ENCODE results near the gene MGAT3.
"Not testable (repeated sequence)": the region's sequence is repeated elsewhere in the genome, so short reads cannot be mapped to it uniquely, and the experiment has no call there.

The MGAT3 gene

GRCh38 chr22:39502109-39502788 is 45.4 kb downstream of the MGAT3 start, which contains the start of gene MIEF1:
Gene MIEF1 (plus strand): TSS chr22:39502290. CDS start chr22:39511295, 9,005 bp downstream.
- Histone ChIP-seq H3K36me3 (ENCODE audit: insufficient read depth, low read length) (no peaks in the 10 kb centered on the region), H3K4me3 (ENCODE audit: low read depth, low read length) (peak within 1 kb of the TSS; percentile 89), H3K27me3 (ENCODE audit: insufficient read depth, low read length) (no peaks in the 10 kb centered on the region), H2AFZ (ENCODE audit: low read length, unreplicated experiment) (peak within 1 kb of the TSS; percentile 46), H3K27ac (ENCODE audit: low read depth, low read length) (no peak within 1 kb of the TSS), H3K4me1 (ENCODE audit: control insufficient read depth, insufficient read depth, low read length, unreplicated experiment) (peaks cover 12% of the 10 kb centered on the region), H3K79me2 (ENCODE audit: control insufficient read depth, insufficient read depth, low read length, unreplicated experiment) (peaks cover 36% of the 10 kb centered on the region)

- Histone ChIP-seq H3K27ac (ENCODE audit: low read depth, low read length) (no peak overlapping the region), H2AFZ (ENCODE audit: low read length, unreplicated experiment) (no peak overlapping the region), H3K36me3 (ENCODE audit: insufficient read depth, low read length) (no peaks in the 10 kb centered on the region), H3K4me1 (ENCODE audit: control insufficient read depth, insufficient read depth, low read length, unreplicated experiment) (peaks cover 12% of the 10 kb centered on the region), H3K27me3 (ENCODE audit: insufficient read depth, low read length) (no peaks in the 10 kb centered on the region), H3K79me2 (ENCODE audit: control insufficient read depth, insufficient read depth, low read length, unreplicated experiment) (peaks cover 39% of the 10 kb centered on the region), H3K4me3 (ENCODE audit: low read depth, low read length) (peak overlapping the region; percentile 89)
These were observed 46.1 kb downstream of the MGAT3 start for GRCh38 chr22:39502789-39503409.

- Histone ChIP-seq H3K27me3 (ENCODE audit: insufficient read depth, low read length) (no peaks in the 10 kb centered on the region), H3K27ac (ENCODE audit: low read depth, low read length) (no peak overlapping the region), H3K4me1 (ENCODE audit: control insufficient read depth, insufficient read depth, low read length, unreplicated experiment) (peaks cover 12% of the 10 kb centered on the region), H3K79me2 (ENCODE audit: control insufficient read depth, insufficient read depth, low read length, unreplicated experiment) (peaks cover 45% of the 10 kb centered on the region), H3K4me3 (ENCODE audit: low read depth, low read length) (peak overlapping the region; percentile 89), H3K36me3 (ENCODE audit: insufficient read depth, low read length) (no peaks in the 10 kb centered on the region), H2AFZ (ENCODE audit: low read length, unreplicated experiment) (no peak overlapping the region)
These were observed 46.8 kb downstream of the MGAT3 start for GRCh38 chr22:39503630-39504029.

- Histone ChIP-seq H3K27ac (ENCODE audit: low read depth, low read length) (no peak overlapping the region), H3K4me1 (ENCODE audit: control insufficient read depth, insufficient read depth, low read length, unreplicated experiment) (peaks cover 12% of the 10 kb centered on the region), H3K36me3 (ENCODE audit: insufficient read depth, low read length) (no peaks in the 10 kb centered on the region), H3K4me3 (ENCODE audit: low read depth, low read length) (peak overlapping the region; percentile 89; the same call in 1 of the 2 replicates), H2AFZ (ENCODE audit: low read length, unreplicated experiment) (no peak overlapping the region), H3K27me3 (ENCODE audit: insufficient read depth, low read length) (no peaks in the 10 kb centered on the region), H3K79me2 (ENCODE audit: control insufficient read depth, insufficient read depth, low read length, unreplicated experiment) (peaks cover 46% of the 10 kb centered on the region)
These were observed 47.3 kb downstream of the MGAT3 start for GRCh38 chr22:39504071-39504470.

- H3K27ac ChIP-seq (ENCODE audit: low read depth, low read length); H2AFZ ChIP-seq (ENCODE audit: low read length, unreplicated experiment); H3K4me3 ChIP-seq (ENCODE audit: low read depth, low read length); H3K4me1 ChIP-seq (ENCODE audit: control insufficient read depth, insufficient read depth, low read length, unreplicated experiment); H3K36me3 ChIP-seq (ENCODE audit: insufficient read depth, low read length); H3K27me3 ChIP-seq (ENCODE audit: insufficient read depth, low read length): not testable (repeated sequence)
- H3K79me2 ChIP-seq (ENCODE audit: control insufficient read depth, insufficient read depth, low read length, unreplicated experiment), result peaks cover 46% of the 10 kb centered on the region
These were observed 50.2 kb downstream of the MGAT3 start for GRCh38 chr22:39507021-39507420.

GRCh38 chr22:39508393-39508792 is 51.6 kb downstream of the MGAT3 start:
- Histone ChIP-seq H3K27me3 (ENCODE audit: insufficient read depth, low read length) (no peaks in the 10 kb centered on the region), H3K4me3 (ENCODE audit: low read depth, low read length) (no peak overlapping the region), H3K79me2 (ENCODE audit: control insufficient read depth, insufficient read depth, low read length, unreplicated experiment) (peaks cover 34% of the 10 kb centered on the region), H3K4me1 (ENCODE audit: control insufficient read depth, insufficient read depth, low read length, unreplicated experiment) (peaks cover 4% of the 10 kb centered on the region), H3K27ac (ENCODE audit: low read depth, low read length) (no peak overlapping the region), H2AFZ (ENCODE audit: low read length, unreplicated experiment) (no peak overlapping the region), H3K36me3 (ENCODE audit: insufficient read depth, low read length) (no peaks in the 10 kb centered on the region)

- Histone ChIP-seq H3K4me1 (ENCODE audit: control insufficient read depth, insufficient read depth, low read length, unreplicated experiment) (peaks cover 7% of the 10 kb centered on the region), H3K4me3 (ENCODE audit: low read depth, low read length) (no peak overlapping the region), H3K27me3 (ENCODE audit: insufficient read depth, low read length) (no peaks in the 10 kb centered on the region), H3K27ac (ENCODE audit: low read depth, low read length) (no peak overlapping the region), H2AFZ (ENCODE audit: low read length, unreplicated experiment) (no peak overlapping the region), H3K36me3 (ENCODE audit: insufficient read depth, low read length) (no peaks in the 10 kb centered on the region), H3K79me2 (ENCODE audit: control insufficient read depth, insufficient read depth, low read length, unreplicated experiment) (peaks cover 17% of the 10 kb centered on the region)
These were observed 53.8 kb downstream of the MGAT3 start for GRCh38 chr22:39510529-39511149.

- no peaks in the 10 kb centered on the region for H3K36me3 ChIP-seq (ENCODE audit: insufficient read depth, low read length)
- peaks cover 15% of the 10 kb centered on the region for H3K79me2 ChIP-seq (ENCODE audit: control insufficient read depth, insufficient read depth, low read length, unreplicated experiment)
These were observed 54.4 kb downstream of the MGAT3 start for GRCh38 chr22:39511226-39511625.

GRCh38 chr22:39512026-39512425 is 55.2 kb downstream of the MGAT3 start:
- Histone ChIP-seq H3K36me3 (ENCODE audit: insufficient read depth, low read length) (no peaks in the 10 kb centered on the region), H3K27ac (ENCODE audit: low read depth, low read length) (no peak overlapping the region), H3K4me1 (ENCODE audit: control insufficient read depth, insufficient read depth, low read length, unreplicated experiment) (peaks cover 13% of the 10 kb centered on the region), H3K4me3 (ENCODE audit: low read depth, low read length) (no peak overlapping the region), H3K79me2 (ENCODE audit: control insufficient read depth, insufficient read depth, low read length, unreplicated experiment) (peaks cover 10% of the 10 kb centered on the region), H3K27me3 (ENCODE audit: insufficient read depth, low read length) (no peaks in the 10 kb centered on the region), H2AFZ (ENCODE audit: low read length, unreplicated experiment) (no peak overlapping the region)

More at GRCh38 chr22:39511226-39511625, 54.4 kb downstream of the MGAT3 start:
- H3K27me3 ChIP-seq (ENCODE audit: insufficient read depth, low read length), result no peaks in the 10 kb centered on the region
- H3K27ac ChIP-seq (ENCODE audit: low read depth, low read length), result no peak overlapping the region
- no peak overlapping the region for H3K4me3 ChIP-seq (ENCODE audit: low read depth, low read length)
- no peak overlapping the region for H2AFZ ChIP-seq (ENCODE audit: low read length, unreplicated experiment)
- peaks cover 13% of the 10 kb centered on the region for H3K4me1 ChIP-seq (ENCODE audit: control insufficient read depth, insufficient read depth, low read length, unreplicated experiment)

- H2AFZ ChIP-seq (ENCODE audit: low read length, unreplicated experiment), result no peak overlapping the region
- no peak overlapping the region for H3K4me3 ChIP-seq (ENCODE audit: low read depth, low read length)
- H3K79me2 ChIP-seq (ENCODE audit: control insufficient read depth, insufficient read depth, low read length, unreplicated experiment), result peaks cover 4% of the 10 kb centered on the region
- no peaks in the 10 kb centered on the region for H3K27me3 ChIP-seq (ENCODE audit: insufficient read depth, low read length)
- H3K27ac ChIP-seq (ENCODE audit: low read depth, low read length), result no peak overlapping the region
- H3K36me3 ChIP-seq (ENCODE audit: insufficient read depth, low read length), result no peaks in the 10 kb centered on the region
- H3K4me1 ChIP-seq (ENCODE audit: control insufficient read depth, insufficient read depth, low read length, unreplicated experiment), result peaks cover 24% of the 10 kb centered on the region
These were observed 57.0 kb downstream of the MGAT3 start for GRCh38 chr22:39513791-39514190.

All from ACC112 (cell line).